Measurements from ENCODE around the gene INPP4A.

INPP4A gene

DNA sequence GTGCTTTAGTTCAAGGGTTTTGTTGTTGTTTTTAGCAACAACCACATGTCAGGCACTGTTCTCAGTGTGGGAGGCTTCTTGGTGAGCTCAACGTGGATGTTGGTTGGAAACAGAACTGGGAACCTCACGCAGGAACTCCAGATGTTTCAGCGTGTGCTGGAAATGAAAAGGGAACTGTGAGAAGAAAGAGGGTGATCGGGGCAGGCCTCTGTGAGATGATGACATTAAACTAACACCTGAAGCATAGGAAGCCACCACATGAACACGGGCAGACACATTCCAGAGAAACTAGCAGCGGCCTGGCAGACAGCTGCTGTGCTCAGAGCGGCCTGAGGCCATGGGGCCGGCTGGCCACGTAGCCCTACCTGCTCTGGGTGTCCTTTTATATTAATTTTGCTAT lies 97.2 kb downstream of the INPP4A start:
- no peak for DNase-seq (ENCODE audit: low read depth)

GRCh38 chr2:98543214-98543613 lies 98.6 kb downstream of the INPP4A start:
- no peak for DNase-seq (ENCODE audit: low read depth)

GRCh38 chr2:98543842-98544241 lies 99.2 kb downstream of the INPP4A start:
- DNase-seq (ENCODE audit: low read depth): no peak

DNA sequence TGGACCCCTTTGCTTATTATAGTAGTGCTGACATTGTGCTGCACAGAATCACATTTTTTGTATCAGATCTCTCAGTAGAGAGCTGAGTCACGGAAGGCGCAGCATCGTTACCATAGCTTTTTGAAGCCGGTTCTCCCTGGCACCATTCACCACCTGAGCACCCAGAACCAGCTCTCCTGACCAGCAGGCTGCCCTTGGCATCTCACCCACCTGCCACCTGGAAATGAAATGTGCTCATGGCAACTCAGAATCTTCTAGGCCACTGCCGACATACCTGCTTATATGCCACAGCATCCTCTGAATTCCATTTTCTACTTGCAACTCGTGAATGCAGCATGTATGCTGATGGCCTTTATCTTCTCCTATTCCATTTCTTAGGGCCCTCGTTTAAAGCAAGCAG lies 100.9 kb downstream of the INPP4A start:
- DNase-seq (ENCODE audit: low read depth): no peak

DNA sequence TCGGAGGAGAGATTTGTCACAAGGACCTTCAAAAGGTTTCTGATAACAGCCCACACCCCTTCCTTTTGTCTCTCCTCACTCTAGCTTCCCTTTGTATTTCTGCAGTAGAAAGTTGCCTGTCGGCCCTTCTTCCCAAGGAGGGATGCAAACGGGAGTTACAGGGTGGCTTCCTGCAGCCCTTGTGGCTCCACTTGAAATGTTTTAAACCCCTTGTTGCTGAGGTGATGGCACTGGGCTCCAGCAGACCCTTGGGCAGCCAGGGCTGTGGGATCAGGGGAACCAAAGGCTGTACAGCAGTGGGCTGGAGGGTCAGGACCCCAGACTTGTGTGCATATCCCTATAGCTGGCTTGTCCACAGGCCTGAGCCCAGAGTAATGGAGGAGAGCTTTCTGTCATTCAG lies 101.5 kb downstream of the INPP4A start:
- DNase-seq (ENCODE audit: low read depth): no peak

GRCh38 chr2:98547092-98547790 lies 102.6 kb downstream of the INPP4A start:
- DNase-seq (ENCODE audit: low read depth): no peak

GRCh38 chr2:98548920-98549818 lies 104.5 kb downstream of the INPP4A start:
- no peak for DNase-seq (ENCODE audit: low read depth)

DNA sequence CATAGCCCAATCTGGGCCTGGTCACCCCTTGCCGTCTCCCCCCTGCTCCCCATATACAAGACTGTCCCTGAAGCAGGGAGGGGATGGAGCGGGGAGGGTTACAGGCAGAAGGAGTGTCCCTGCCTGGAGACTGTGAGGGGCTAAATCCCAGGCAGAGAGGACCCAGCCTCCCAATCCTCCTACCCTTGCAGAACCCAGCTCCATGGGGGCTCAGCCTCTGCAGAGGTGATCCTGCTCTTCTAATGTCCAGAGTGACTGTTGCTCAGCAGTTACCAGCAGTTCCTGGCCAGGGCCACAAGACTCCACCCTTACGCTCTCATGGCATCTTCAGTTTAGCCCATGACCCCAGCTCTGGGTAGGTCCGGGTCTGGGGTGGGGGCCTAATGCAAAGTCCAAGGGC lies 105.5 kb downstream of the INPP4A start:
- no peak for DNase-seq (ENCODE audit: low read depth)

DNA sequence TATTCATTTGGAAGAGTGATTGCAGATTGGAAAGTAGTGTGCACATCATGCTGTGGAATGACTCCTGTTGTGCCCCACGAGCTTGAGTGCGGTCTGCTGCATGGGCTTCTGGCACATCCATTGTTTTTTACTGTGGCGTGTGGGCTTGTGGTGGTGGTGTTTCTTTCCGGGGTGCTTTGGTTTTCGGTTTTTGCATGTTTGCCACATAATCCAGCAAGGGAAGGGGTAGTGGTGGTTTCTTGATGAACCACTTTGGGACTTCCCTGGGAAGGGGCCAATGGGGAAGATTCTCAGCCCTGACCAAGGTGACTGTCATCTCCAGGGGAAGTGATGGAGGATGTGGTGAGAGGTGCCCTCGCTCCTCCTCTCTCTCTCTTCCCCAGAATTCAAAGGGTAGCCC lies 106.7 kb downstream of the INPP4A start:
- no peak for DNase-seq (ENCODE audit: low read depth)

- no peak for DNase-seq (ENCODE audit: low read depth)
Measured at GRCh38 chr2:98552499-98553179, 108.0 kb downstream of the INPP4A start.

- DNase-seq (ENCODE audit: low read depth): no peak
Measured at GRCh38 chr2:98554116-98554861, 109.6 kb downstream of the INPP4A start.

GRCh38 chr2:98555696-98556095 lies 111.0 kb downstream of the INPP4A start:
- no peak for DNase-seq (ENCODE audit: low read depth)

DNA sequence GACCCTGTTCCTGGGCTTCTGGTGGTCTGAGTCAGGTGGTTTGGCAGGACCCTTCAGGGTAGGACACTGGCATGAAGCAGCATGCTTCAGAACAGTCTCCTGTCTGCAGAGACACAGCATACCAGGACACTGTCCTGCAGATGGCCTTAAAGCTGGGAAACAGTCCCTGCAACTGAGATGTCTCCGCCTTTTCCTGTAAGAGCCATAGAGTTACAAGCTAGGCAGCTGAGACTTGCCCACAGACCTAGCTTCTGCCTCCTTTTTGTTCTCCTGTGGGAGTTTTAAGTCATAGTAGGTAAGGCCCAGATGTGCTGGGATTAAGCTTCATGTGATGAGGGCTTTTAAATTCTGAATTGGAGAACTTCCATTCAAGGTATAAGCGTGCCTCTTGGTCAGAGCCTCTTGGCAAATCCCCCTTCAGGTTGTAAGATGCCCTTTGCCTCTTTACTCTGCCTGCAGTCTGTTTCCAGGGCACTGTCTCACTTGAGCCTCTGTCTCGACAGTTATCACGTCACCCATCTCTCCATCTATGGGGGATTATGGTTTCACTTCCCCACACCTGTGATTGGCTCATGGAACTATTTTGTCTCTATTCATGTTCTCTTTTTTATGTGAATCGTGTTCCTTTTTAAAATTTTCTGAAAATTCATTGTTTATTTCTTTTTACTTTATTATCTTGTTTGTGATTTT lies 111.8 kb downstream of the INPP4A start:
- no peak for DNase-seq (ENCODE audit: low read depth)

- DNase-seq (ENCODE audit: low read depth): no peak
Measured at GRCh38 chr2:98558852-98559530, 114.3 kb downstream of the INPP4A start.

DNA sequence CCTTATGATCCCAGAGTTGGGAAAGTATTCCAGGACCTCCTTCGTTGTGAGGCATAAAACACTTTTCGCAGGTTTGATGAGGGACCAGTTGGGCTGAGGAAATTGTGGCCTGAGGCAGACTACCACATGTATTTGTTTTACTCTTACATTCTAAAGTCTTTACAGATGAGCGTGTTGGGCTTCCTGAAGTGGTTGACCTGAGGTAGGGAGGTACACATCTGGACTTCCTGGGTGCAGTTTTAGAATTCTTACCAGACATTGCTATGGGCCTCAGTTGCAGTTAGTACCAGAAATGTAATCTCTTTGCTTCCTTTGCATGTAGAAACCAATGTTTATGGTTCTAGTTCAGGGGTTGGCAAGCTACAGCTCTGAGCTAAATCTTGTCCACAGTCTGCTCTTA lies 114.9 kb downstream of the INPP4A start:
- no peak for DNase-seq (ENCODE audit: low read depth)

DNA sequence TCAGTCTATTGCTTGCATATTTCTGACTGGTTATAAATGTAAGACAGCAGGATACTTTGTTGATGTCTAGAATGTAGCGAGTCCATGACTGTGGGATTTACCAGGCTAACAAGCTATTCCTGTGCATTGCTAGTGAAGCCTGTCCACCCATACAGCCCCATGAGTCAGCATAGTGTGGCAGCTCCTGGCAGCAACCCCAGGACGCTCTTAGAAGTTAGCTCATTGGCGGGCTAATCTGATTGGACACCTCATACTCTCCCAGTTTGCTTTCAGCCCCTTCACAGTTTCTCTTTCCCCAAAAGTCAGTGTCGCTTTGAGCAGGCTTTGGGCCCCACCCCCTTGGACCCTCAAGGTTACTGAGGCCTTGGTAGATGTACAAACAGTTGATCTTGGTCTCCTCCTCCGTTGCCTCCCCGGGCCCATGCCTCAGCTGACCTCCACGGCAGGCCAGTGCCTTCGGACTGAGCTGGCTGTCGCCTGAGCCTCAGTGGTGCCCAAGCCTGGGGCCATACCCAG lies 115.7 kb downstream of the INPP4A start:
- peak; percentile 69 for DNase-seq (ENCODE audit: low read depth)

DNA sequence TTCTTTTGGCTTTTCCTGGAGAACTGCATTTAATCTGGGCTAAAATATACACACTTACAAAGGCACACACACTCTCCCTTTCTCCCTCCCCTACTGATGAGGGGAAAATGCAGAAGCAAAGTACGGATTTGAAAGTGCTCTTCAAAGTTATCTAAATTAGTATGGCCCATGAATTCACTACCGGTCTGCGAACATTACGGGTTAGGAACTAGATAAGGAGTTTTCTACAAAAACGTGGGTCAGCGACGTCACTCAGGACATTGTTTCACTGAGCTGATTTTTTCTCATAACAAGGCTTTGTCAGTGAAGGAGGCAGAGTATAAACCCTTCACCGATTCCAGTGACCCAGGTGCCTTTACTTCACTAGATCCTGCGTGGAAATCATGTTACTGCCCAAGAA lies 116.4 kb downstream of the INPP4A start:
- no peak for DNase-seq (ENCODE audit: low read depth)

DNA sequence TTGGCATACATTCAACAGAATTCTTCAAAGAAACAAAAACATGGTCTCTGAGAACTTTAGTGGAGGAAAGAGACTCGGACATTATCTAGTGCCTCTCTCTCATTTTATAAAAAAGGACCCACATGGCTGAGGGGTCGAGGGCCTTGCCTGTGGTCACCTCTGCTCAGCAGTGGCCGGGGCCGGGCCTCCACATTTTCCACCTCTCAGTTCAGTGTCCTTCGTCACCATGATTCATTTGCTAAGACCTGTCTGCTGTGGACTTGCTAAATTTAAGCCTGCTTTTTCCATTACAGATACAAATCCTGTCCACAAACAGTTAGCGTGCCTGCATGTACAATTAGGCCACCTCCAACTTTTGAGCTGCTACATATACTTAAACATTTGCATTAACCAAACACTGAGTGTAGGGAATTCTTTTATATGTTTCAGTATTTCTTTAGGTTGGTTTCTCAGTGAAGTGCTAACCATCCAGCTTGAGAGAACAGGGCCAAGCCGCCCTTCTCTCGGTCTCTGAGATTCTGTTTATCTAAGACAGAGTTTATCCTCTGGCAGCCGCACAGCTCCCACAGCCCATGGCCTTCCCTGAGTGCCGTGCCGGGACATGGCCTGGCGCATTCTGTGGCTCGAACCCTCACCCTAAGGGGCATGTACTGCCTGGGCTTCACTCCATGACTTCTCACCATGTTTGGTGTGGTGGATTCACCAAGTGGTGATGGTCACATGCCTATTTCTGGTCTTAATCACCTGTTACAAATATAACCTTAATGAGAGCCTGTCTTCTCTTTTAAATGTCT lies 117.4 kb downstream of the INPP4A start:
- no peak for DNase-seq (ENCODE audit: low read depth)

DNA sequence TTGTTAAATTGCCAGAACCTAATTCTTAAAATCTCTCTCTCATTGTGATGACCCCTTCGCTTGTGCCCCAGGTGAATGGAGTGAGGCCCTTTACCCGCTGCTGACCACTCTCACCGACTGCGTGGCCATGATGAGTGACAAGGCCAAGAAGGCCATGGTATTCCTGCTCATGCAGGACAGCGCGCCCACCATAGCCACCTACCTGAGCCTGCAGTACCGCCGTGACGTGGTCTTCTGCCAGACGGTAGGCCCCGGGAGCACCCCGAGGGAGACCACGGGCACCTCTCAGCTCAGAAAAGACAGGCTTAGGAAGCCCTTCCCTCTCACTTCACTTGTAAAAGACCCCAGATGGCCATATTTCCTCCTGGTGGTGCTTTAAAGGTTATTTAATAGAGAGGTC lies 118.7 kb downstream of the INPP4A start:
- DNase-seq (ENCODE audit: low read depth): no peak

Measured in stromal cell of bone marrow (primary cell).